Tibial nerve (tissue), 4 donors: ENCODE results near the gene TCEA2. TPM values are rescaled to one million over a fixed set of nuclear protein-coding genes. Genes with fewer than 3 reads are reported as not detected.

Experiments
- DNase-seq, 2 donors: peaks; one replicate each; pipeline ENCODE4 v3.0.0-alpha.2; 2019; ENCODE audit warnings: low spot score in 2 of 2
- H3K27ac ChIP-seq, 4 donors: fragments of 200-600 bp; sonication (generic) in 3 of 4; one replicate each; pipeline ENCODE4 v1.5.1; 2017 to 2019; ENCODE audit warnings: mild to moderate bottlenecking in 1 of 4
- H3K27me3 ChIP-seq, 2 donors: fragments of 200-600 bp; sonication (generic) in 1 of 2; one replicate each; pipeline versions ENCODE4 v1.5.1 to v1.6.0; 2017 to 2019
- H3K36me3 ChIP-seq, 3 donors: fragments of 200-600 bp; sonication (generic); one replicate each; pipeline ENCODE4 v1.5.1; 2018 to 2019
- H3K4me1 ChIP-seq, 4 donors: fragments of 200-600 bp; sonication (generic) in 3 of 4; one replicate each; pipeline ENCODE4 v1.5.1; 2017 to 2019
- H3K4me3 ChIP-seq, 4 donors: fragments of 200-600 bp; sonication (generic) in 3 of 4; one replicate each; pipeline ENCODE4 v1.5.1; 2017 to 2019; ENCODE audit warnings: mild to moderate bottlenecking in 1 of 4, moderate library complexity in 1 of 4
- H3K9me3 ChIP-seq, 4 donors: fragments of 200-600 bp; sonication (generic) in 3 of 4; one replicate each; pipeline ENCODE4 v1.5.1; 2017 to 2019
- EP300 ChIP-seq, 2 donors: sonication (generic); formaldehyde crosslinking; IDR thresholded peaks; one replicate each; pipeline ENCODE4 v1.6.1; 2017; ENCODE audit warnings: antibody characterized with exemption in 2 of 2, mild to moderate bottlenecking in 1 of 2
- POLR2A ChIP-seq, 2 donors: fragments of 450-650 bp; IDR thresholded peaks; one replicate each; pipeline ENCODE4 v1.6.1; 2017; ENCODE audit warnings: antibody characterized with exemption in 2 of 2, mild to moderate bottlenecking in 2 of 2, moderate library complexity in 2 of 2
- WGBS, 2 donors: methylation state at CpG; one replicate each; pipeline ENCODE4 v1.1.5; 2018; 5-methylcytosine and 5-hydroxymethylcytosine counted together
- total RNA-seq, 4 donors: library from RNA; depleted of rRNA; stranded (reverse); fragments of >200 nt; gene quantifications; one replicate each; pipeline ENCODE4 v1.1.0, GENCODE V29; 2016
- TF ChIP-seq, protein P1 (sequence below), 5 experiments: fragments of 200-600 bp in 3 of 5; fragments of 450-650 bp in 2 of 5; sonication (generic) in 3 of 5; IDR thresholded peaks; one replicate each; pipeline ENCODE4 v1.5.1; 2016 to 2019; ENCODE audit warnings: antibody characterized with exemption in 5 of 5, mild to moderate bottlenecking in 3 of 5, moderate library complexity in 2 of 5

Gene TCEA2
- total RNA-seq, 4 donors from 2014 or later, result 45.6 to 62.9 (median 59.2) TPM

DNA sequence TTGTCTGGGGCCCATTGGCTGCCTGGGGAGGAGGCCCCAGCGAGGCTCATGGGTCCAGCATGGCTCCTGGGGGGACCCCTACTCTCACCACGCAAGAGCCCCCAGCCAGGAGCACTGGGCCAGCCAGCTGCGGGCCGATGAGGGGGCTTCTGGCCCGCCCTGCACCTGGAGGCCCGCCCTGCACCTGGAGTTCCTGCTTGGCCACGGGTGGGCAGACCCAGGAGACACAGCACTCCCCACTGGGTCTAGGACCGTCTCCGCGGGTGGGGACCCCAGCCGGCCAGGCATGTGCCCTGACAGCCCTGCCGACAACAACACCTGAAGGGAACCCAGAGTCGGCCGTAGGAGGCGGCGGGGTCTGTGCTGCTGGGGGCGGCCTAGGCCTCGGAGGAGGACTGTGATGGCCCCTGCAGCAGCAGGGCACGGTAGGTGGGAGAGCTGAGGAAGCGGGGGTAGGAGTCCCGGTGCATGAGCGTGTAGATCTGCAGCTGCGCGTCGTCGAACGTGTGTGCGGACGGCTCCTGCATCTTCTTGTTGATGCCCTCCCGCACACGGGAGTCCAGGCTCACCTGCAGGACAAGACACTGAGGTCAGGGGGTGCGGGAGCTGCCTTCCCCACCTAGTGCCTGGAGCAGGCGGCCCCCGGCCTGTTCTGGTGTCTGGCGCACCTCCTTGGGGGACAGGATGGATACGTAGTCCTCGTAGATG is 10.6 kb downstream of the TCEA2 start:
- no peak for DNase-seq
- peaks cover 0 to 11% (median 3%) of the 10 kb centered on the region in 4 donors for H3K4me1 ChIP-seq
- WGBS, 2 donors, result 89 to 90% methylated on average over 29 to 31 of the region's 37 CpGs
- TF ChIP-seq EP300 (IDR thresholded peaks at IDR 0.05) (no peak), POLR2A (IDR thresholded peaks at IDR 0.05) (no peak)
- TF ChIP-seq, protein P1, sequence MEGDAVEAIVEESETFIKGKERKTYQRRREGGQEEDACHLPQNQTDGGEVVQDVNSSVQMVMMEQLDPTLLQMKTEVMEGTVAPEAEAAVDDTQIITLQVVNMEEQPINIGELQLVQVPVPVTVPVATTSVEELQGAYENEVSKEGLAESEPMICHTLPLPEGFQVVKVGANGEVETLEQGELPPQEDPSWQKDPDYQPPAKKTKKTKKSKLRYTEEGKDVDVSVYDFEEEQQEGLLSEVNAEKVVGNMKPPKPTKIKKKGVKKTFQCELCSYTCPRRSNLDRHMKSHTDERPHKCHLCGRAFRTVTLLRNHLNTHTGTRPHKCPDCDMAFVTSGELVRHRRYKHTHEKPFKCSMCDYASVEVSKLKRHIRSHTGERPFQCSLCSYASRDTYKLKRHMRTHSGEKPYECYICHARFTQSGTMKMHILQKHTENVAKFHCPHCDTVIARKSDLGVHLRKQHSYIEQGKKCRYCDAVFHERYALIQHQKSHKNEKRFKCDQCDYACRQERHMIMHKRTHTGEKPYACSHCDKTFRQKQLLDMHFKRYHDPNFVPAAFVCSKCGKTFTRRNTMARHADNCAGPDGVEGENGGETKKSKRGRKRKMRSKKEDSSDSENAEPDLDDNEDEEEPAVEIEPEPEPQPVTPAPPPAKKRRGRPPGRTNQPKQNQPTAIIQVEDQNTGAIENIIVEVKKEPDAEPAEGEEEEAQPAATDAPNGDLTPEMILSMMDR (IDR thresholded peaks at IDR 0.05), result no peak
- H3K27ac ChIP-seq, result no peak overlapping the region
- H3K9me3 ChIP-seq, result no peaks in the 10 kb centered on the region
- H3K4me3 ChIP-seq, result no peak overlapping the region
- H3K36me3 ChIP-seq, result peaks cover 0 to 67% (median 0%) of the 10 kb centered on the region in 3 donors
- no peaks in the 10 kb centered on the region for H3K27me3 ChIP-seq

DNA sequence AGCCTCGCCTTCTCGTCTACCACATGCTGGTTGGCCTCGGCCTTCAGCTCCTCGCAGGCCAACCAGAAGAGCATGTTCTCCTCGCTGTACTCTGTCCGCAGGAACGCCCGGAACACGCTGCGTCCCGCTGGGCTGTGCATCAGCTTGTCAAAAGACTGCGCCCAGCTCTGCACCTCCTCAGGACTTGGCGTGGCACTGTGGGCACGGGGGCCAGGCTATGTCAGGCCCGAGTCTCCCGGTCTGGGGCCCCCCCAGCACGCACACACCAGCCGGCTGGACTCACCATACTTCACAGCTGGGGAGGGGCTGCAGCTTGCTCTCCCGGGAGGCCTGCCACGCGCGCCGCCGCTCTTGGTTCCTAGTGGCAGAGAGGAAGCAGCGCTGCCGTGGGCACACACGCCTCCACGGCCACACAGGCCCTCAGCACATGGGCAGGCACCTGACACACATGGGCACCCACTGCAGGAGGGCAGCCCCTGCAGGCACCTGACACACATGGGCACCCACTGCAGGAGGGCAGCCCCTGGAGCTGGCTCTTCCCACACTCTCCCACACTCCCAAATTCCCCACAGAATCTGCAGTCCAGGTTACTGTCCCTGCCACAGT is 11.3 kb downstream of the TCEA2 start:
- H3K27ac ChIP-seq, result no peak overlapping the region
- peaks cover 0 to 18% (median 10%) of the 10 kb centered on the region in 4 donors for H3K4me1 ChIP-seq
- 86 to 89% methylated on average over 24 to 28 of the region's 28 CpGs for WGBS, 2 donors

DNA sequence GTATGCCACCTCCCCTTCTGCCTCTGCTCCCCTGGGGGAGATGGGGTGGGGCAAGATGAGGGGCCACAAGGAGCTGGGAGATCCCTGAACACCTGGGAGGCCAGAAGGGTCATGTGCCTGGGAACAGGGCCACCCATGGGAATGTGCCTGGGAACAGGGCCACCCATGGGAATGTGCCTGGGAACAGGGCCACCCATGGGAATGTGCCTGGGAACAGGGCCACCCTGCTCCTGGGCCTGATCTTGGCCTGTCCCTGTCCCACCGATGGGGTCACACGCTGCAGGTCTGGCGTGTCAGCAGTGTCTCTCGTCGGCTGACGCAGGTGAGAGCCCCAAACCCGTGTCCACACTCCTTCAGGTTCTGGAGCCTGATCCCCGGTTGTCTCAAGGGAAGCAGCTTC is 12.0 kb downstream of the TCEA2 start:
- H3K4me3 ChIP-seq, result no peak overlapping the region
- no peak for DNase-seq
- no peak overlapping the region for H3K27ac ChIP-seq
- H3K9me3 ChIP-seq, result no peaks in the 10 kb centered on the region
- 82 to 87% methylated on average over 3 to 8 of the region's 8 CpGs for WGBS, 2 donors
- no peaks in the 10 kb centered on the region for H3K27me3 ChIP-seq
- TF ChIP-seq POLR2A (IDR thresholded peaks at IDR 0.05), result no peak
- TF ChIP-seq, protein P1 (IDR thresholded peaks at IDR 0.05), result no peak
- no peak for TF ChIP-seq EP300 (IDR thresholded peaks at IDR 0.05)
- H3K4me1 ChIP-seq, result peaks cover 0 to 21% (median 11%) of the 10 kb centered on the region in 4 donors
- peaks cover 0 to 55% (median 0%) of the 10 kb centered on the region in 3 donors for H3K36me3 ChIP-seq

More for the DNA sequence above, 11.3 kb downstream of the TCEA2 start:
- no peak for DNase-seq
- TF ChIP-seq, protein P1 (IDR thresholded peaks at IDR 0.05), result no peak
- TF ChIP-seq POLR2A (IDR thresholded peaks at IDR 0.05), result no peak
- TF ChIP-seq EP300 (IDR thresholded peaks at IDR 0.05), result no peak
- no peak overlapping the region for H3K4me3 ChIP-seq
- H3K27me3 ChIP-seq, result no peaks in the 10 kb centered on the region
- H3K36me3 ChIP-seq, result peaks cover 0 to 61% (median 0%) of the 10 kb centered on the region in 3 donors
- H3K9me3 ChIP-seq, result no peaks in the 10 kb centered on the region

DNA sequence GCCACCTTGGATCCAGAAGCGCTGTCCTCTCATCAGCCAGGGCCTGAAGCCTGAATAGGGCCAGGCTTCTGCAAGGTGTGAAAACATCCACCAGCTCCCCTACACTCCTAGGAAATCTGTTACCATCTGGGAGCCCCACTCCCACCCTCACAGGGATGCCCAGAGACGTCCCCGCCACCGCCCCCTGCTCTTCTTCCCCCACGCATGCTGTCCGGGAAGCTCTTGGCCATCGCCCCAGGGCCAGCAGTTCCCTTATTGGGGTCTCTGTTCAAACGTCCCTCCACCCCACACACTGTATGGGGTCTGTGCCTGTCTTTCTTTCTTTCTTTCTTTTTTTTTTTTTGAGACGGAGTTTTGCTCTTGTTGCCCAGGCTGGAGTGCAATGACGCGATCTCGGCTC is 12.6 kb downstream of the TCEA2 start:
- no peak overlapping the region for H3K27ac ChIP-seq
- no peak overlapping the region for H3K4me3 ChIP-seq
- H3K4me1 ChIP-seq, result peaks cover 0 to 27% (median 11%) of the 10 kb centered on the region in 4 donors
- H3K36me3 ChIP-seq, result peaks cover 0 to 49% (median 0%) of the 10 kb centered on the region in 3 donors
- no peaks in the 10 kb centered on the region for H3K27me3 ChIP-seq
- no peak for DNase-seq
- WGBS, 2 donors, result 89 to 91% methylated on average over 11 to 12 of the region's 12 CpGs
- H3K9me3 ChIP-seq, result no peaks in the 10 kb centered on the region
- TF ChIP-seq EP300 (IDR thresholded peaks at IDR 0.05) (no peak), POLR2A (IDR thresholded peaks at IDR 0.05) (no peak)
- TF ChIP-seq, protein P1 (IDR thresholded peaks at IDR 0.05), result no peak
